OCI-M2 (cell line): ENCODE results near the gene KIF16B.

Experiments used
- DNase-seq: peaks from one replicate; lab custom pipeline; 2025; ENCODE audit not compliant: unreplicated experiment; lab: John Stamatoyannopoulos, UW

KIF16B gene

DNA sequence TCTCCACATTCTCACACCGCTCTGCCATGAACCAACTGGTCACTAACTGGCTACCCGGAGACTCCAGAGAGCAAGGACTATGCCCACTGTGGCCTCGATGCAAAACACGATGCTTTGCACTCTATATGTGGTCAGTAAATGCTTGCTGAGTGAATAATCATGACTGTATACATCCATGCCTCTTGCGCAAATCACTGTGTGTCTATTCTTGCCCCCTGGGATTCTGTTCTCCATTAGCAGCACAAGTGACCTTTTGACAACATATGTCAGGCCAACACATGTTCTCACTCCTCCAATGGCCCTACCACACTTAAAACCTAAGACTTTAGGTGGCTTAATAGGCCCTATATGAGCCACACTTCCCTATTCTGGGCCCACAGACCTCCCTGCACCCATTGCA, 16.9 kb downstream of the KIF16B start:
- DNase-seq = no peak

DNA sequence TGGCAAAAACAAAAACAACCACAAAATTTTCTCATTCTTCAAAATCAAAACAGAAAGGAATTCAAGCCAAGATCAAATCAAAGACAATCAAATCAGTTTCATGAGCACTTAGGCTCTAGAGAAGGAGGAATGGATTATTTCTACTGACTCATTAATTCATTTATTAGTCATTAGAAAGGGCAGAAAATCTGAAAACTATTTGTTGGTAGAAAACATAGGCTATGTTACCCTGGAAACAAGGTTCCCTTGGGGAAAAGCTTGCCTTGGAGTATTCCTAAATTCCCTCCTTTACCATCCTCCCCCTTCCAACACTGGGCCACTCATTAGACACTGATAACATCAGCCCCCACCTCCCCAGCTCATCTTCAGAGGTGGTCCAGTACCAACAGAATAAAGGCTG, 17.5 kb downstream of the KIF16B start:
- DNase-seq = no peak

DNA sequence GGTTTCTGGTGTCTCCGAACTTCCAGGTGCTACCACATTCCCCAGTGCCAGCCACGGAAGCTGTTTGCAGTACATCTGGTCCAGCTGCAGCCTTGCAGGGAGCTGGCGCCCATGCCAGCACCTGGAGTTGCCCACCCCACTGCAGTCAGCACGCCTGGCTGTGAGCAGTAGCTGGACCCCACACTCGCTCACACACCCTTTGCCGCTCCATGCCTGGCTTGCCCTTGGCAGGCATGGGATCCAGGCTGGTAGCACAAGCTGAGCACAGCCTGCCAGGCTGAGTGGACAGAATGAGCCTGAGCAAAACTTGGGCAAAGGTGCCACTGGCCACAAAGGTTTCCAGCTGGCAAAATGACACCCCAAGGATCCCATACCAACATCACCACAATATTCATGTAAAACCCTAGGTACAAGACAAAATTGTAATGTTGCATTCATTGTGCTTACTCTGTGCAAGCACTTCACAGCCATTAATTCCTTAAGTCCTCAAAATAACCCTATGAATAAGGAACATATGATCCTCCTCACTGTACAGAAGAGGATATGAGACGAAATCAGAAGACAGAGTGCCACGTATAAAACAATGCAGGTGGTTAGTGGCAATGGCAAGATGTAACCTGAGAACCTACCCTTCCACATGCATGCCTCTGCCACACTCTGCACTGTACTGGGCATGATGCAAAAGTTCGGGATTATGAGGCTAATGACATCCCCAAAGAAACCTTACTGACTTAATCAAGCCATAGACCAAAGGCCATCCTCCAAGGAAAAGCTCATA, 18.3 kb downstream of the KIF16B start:
- no peak for DNase-seq

DNA sequence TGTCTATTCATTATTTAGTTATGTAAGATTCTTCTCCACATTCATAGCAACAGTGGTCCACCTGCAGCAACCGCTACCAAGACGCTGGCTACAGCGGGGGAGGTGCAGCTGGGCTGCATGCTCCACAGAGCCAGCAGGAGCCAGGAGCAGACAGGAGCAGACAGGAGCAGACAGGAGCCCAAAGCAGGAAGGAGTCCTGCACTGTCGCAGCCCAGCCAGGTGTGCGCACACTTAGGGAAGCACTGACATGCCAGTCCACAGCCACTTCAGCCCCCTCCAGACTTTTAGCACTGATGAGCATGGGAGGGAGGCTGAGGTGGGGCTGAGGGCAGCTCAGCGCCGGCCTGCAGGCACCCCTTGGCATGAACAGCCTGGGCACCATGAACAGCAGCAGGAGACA, 19.6 kb downstream of the KIF16B start:
- no peak for DNase-seq

DNA sequence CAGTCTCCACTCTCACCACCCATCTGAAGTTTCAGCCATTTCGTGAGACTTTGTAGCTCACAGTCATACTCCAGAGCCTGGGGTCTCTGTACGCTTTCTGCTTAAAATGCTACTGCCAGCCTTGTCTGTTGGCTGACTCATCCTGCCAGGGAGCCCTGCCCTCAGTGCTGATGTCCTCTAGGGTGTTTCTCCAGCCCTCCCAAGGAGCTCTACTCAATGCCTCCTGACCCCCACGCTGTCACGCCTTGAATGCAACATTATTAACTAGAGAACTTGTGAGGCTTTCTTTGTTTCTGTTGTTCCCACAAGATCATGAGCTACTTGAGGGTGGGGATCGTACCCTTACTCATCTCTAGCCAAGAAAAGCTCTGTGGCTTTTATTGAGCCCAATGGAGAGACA, 20.1 kb downstream of the KIF16B start:
- DNase-seq = no peak

DNA sequence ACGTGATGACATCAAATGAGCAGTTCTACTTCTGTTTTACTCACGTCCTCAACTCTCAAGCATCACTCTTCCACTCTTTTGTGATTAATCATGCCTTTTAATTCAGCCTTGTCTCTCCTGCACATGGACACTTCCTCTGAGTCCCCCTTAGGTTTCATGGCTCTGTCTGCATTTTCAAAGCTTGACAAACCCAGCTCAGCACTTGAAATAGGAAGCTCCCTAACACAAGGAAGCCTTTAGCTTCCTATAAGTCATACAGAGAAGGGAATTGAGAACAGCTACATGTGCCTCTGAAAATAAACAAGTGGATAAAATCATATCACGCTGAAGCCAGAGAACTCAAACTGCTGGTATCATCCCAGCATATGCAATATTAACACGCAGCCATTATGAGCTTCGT, 21.2 kb downstream of the KIF16B start:
- DNase-seq = no peak

DNA sequence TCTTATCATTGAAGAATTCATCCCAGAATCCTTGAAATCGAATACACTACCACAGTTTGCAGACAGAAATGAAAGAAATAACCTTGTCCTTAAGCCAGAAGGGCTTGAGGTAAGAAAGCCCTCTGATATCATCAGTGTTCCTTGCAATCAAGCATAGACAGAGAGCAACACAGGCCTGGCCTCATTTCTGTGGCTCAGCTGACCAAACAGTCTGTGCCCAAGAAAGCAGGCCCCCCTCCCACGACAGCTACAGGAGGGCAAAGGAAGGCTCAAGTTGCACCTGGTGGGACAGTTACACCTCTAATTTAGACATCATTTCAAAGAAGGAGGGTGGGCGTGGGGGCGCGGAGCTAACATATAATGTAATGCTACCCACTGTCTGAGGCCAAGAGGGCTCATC, 21.6 kb downstream of the KIF16B start:
- DNase-seq = no peak

DNA sequence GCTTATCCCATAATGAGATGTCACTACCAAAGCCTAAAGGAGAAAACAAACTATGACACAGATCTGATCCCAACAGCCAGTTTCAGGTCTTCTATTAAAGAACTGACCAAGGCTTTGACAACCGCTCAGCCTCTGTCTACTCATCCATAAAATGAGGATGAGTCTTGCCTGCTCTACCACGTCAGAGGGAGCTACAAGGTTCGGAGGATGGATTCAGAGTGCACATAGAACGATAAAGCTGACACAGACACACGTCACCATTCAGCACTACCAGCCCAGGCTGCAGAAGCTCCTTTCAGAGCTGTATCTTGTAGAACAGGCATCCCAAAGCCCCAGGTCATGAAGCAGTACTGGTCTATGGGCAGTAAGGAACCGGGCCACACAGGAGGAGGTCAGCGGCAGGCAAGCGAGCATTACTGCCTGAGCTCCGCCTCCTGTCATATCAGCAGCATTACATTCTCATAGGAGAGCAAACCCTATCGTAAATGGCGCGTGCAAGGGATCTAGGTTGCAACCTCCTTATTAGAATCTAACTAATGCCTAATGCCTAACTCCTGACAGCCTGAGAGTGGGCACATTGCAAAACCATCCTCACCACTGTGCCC, 25.1 kb downstream of the KIF16B start:
- DNase-seq = no peak

DNA sequence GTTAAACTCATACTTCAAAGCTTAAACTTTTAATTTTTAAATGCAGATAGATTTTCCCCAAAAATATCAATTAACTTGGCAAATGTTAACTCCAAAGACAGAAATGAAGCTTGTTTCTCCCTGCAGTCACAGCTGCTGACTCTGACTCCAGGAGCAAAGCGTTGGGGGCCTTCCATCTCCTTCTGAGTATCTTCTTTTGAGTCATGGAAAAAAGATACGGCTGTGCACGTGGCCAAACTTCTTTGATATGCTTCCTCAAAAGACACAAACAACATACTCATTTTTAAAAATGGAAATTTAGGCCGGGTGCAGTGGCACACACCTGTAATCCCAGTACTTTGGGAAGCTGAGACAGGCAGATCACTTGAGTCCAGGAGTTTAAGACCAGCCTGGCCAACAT, 28.3 kb downstream of the KIF16B start:
- DNase-seq = no peak

DNA sequence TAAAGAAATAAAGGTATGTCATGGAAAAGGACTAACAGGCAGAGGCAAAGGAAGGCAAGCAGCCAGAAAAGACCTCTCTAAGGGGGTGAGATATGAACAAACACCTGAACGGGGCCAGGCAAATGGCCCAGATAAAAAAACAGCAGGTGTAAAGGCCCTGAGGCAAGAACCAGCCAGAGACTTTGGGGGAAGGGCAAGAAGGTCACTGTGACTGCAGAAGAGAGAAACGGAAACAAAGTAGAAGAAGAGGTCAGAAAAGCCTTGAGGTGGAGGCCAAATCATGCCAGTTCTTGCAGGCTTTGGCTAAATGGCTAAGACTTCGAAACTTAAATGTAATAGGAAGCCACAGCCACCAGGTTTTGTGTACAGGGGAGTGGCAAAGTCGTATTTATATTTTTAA, 30.8 kb downstream of the KIF16B start:
- DNase-seq = no peak

DNA sequence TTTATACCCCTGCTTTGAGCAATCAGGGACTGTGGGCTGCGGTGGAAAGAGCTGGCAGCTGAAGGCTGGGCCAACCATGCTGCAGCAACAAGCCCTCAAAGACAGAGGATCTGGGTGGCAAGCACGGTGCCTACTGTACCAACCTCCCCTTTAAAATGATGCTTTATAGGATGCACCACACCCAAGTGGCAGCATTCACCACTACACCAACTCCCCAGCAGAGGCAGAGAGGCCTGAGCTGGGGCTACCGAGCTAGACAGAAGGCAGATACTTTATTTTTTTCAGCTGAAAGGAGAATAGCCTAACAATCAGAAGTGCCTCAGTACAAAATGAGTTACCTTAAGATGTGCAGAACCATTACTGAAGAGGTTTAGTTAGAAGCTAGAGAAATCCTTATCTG, 31.4 kb downstream of the KIF16B start:
- no peak for DNase-seq

DNA sequence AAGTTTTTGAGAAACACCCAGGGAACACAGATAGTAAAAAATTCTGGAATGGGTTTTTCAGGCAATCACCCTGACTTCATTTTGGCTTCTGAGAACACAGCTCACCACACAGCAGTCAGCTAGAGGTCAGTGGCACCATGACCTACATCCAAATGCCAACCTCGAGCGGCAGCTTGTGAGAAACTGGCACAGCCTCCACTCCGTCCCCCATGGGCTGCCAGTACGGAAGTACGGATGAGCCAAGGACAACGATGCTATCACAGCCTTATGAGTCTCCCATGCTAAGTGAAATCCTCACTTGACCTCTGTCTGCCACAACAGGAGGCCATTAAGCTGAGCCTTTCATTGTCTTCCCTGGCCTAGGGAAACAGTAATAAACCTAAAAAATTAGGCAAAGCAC, 32.0 kb downstream of the KIF16B start:
- DNase-seq = no peak

DNA sequence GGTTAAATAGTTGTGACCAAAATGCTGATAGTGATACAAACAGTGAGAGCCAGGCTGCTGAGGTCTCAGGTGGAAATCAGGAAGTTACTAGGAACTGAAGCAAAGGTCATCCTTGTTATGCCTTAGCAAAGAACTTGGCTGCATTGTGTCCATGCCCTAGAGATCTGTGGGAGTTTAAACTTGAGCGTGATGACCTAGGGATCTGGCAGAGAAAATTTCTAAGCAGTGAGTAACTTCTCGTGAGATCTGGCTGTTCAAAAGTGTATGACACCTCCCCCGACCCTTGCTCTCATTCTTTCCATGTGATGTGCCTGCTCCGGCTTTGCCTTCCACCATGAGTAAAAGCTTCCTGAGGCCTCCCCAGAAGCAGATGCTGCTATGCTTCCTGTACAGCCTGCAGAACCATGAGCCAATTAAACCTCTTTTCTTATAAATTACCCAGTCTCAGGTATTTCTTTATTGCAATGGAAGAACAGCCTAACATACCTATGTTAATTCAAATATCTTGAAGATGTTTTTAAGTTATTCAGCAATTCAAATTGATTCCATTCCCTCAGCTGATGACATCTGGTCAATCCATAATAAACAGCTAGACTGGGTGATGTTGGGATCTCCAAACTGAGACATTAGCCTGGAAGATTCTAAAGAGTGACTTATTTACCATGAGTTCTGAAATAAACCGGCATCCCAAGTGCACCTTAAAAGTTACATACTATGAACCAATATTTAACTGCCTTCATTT, 33.8 kb downstream of the KIF16B start:
- no peak for DNase-seq

DNA sequence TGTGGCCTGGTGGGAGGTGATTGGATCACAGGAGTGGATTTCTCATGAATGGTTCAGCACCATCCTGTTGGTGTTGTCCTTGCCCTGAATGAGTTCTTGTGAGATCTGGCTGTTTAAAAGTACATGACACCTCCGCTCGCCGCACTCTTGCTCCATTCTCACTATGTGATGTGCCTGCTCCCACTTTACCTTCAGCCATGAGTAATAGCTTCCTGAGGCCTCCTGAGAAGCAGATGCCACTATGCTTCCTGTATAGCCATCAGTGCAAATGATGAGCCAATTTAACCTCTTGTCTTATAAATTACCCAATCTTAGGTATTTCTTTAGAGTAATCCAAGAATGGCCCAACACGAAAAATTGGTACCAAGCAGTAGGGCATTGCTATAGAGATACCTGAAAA, 34.5 kb downstream of the KIF16B start:
- DNase-seq = no peak

DNA sequence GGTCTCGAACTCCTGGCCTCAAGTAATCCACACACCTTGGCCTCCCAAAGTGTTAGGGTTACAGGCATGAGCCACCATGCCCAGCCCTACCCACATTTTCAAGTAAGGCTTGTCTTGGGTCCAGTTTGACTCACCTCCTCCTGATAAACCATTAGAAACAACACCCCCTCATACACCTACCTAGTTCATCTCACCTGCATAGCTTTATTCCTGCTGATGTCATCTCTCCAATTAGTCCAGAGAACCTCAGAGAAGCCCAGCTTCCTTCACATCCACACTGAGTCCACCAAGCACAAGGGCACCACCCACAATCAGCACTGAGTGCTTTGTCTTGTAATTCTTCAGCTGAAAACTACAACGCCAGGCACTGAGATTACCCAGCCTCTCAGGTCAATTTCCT, 35.3 kb downstream of the KIF16B start:
- DNase-seq = no peak

DNA sequence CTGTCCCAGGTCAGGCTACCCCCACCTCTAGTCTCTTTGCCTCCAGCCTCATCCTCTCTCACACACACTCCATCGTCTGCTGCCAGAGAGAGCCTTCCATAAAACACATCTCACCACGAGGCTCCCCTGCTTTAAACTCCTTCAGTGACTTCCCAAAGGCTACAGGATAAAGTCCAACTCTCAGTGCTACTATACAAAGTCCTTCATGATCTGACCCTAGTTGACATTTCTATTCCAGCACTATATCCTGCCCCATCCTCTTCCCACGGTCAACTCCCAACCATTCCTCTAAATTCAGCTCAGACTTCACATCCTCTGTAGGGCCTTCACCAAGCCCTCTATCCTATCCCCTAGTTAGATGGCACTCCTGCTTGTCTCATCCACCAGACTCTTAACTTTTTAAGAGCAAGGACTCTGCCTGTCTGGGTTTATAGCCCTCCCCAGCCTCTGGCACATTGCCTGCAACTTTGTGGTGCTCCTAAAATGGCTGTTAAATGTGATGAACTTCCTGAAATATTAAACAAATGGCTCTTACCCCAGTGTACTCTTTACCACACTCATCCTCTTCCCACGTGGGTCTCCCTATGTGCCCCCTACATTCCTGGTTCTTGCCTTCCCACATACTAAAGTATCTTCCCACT, 36.1 kb downstream of the KIF16B start:
- no peak for DNase-seq

DNA sequence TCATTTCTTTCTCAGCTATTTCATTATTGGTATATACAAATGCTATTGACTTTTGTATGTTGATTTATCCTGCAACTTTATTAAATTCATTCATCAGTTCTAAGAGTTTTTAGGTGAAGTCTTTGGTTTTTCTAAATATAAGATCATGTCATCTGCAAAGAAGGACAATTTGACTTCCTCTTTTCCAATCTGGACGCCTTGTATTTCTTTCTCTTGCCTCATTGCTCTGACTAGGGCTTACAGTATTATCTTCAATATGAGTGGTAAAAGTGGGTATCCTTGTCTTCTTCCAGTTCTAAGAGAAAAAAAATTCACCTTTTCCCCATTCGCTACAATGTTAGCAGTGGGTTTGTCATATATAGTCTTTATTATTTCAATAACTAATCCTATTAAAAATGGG, 38.0 kb downstream of the KIF16B start:
- DNase-seq = no peak

DNA sequence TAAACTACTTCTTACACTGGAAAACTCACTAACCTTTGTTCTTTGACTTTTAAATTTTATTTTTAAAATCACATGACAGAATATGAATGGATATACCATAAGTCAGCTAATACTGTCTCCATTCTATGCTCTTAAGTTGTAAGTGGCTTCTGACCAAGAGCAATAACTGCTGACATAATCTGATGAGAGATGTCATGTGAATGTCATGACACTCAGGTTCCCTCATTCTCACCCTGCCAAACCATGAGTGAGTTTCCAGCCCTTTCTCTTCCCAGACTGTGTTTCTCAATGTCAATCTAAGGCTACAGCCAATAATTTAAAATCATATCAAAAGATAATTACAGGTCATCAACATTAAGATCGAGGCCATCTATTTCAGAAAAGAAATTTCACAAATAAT, 39.7 kb downstream of the KIF16B start:
- DNase-seq = no peak

DNA sequence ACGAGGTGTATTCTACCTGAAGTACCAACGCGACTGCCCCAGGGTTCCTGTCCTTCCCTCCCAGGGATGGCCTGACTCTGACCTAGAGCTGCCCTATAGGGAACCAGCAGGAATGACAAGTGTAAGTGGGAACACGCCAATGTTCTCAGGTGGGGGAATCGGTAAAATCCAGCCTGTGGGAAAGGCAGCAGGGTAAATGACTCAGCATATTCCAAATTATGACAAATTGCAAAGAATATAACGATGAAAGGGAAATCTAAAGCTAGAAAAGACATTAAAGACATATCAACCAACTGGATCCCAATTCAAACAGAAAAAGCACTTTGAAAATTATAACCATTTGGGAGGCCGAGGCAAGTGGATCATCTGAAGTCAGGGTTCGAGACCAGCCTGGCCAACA, 41.8 kb downstream of the KIF16B start:
- no peak for DNase-seq

DNA sequence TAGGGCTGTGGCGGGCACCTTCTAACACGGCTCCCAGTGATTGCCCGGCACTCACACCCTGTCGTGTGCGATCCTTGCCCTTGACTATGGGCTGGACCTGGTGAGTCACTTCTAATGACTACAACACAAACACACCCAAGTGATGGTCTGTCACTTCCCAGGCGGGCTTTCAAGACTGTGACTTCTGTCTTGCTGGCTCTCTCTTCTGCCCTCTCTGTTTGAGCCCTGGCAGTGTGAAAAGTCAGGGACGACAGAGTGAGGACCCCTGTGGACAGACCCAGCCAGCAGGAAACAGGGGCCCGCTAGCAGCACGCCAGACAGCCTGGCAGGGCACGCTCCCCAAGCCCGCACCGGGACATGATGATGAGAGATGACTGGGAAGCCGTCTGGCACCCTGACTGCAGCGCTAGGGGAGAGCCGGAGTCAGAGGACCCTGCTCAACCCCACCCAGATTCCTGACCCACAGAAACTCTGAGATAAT, 43.0 kb downstream of the KIF16B start:
- DNase-seq = no peak

DNA sequence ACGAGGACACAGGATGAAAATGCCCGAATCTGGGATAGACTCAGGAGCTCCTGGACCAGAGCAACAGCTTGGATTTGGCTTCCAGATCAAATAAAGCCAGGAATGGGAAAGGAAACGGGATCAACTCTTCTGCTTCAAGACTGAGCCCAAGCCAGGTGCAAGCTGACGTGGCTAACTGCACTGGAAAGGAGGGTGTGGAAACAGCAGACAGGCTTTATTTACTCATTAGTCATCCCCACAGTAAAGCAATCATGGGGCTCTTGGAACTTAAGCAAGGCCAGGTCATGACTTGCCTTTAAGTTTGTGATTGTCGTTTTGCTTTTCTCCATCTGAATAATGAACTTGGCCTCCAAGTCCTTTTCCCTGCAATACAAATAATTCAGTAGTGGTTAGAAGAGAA, 45.2 kb downstream of the KIF16B start:
- DNase-seq = no peak

DNA sequence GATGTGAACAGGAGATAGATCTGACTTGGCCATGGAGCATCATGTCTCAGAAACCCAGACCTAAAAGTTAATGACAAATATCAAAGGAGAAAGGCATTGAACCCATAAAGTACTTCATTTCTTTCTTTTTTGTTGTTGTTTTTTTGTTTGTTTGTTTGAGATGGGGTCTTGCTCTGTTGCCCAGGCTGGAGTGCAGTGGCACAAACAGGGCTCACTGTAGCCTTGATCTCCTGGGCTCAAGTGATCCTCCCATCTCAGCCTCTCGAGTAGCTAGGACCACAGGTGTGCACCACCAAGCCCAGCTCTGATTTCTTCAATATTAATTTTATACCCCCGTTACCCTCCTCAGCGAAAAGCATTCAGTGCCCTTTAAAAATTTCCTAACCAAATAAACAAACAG, 45.8 kb downstream of the KIF16B start:
- DNase-seq = no peak
